HepG2 (cell line): ENCODE measurements around the gene NRL. TPM values are rescaled to one million over a fixed set of nuclear protein-coding genes. Genes with fewer than 3 reads are reported as not detected.

Experiments used
- GABPB1 ChIP-seq: IDR thresholded peaks from 2 replicates; pipeline ENCODE4 v1.6.1; 2016; ENCODE audit warnings: mild to moderate bottlenecking, missing genetic modification reagents, moderate library complexity, missing compliant biosample characterization
- IKZF4 ChIP-seq: sonication (generic); formaldehyde crosslinking; IDR thresholded peaks from 2 replicates; pipeline ENCODE4 v1.5.1; 2020; ENCODE audit warnings: borderline replicate concordance, mild to moderate bottlenecking, low read depth, missing genetic modification reagents; ENCODE audit errors: not compliant biosample characterization
- PAXIP1 ChIP-seq: sonication (generic); formaldehyde crosslinking; conservative IDR thresholded peaks from 2 replicates; pipeline ENCODE4 v1.4.0; 2020; ENCODE audit warnings: mild to moderate bottlenecking, missing genetic modification reagents, moderate library complexity
- ZNF543 ChIP-seq: sonication (generic); formaldehyde crosslinking; IDR thresholded peaks from 2 replicates; pipeline ENCODE4 v1.4.0; 2020; ENCODE audit warnings: mild to moderate bottlenecking, missing genetic modification reagents
- ZNF564 ChIP-seq: sonication (generic); formaldehyde crosslinking; IDR thresholded peaks from 2 replicates; pipeline ENCODE4 v1.8.1; 2023; ENCODE audit warnings: mild to moderate bottlenecking, missing genetic modification reagents
- ZNF567 ChIP-seq: sonication (generic); formaldehyde crosslinking; IDR thresholded peaks from 2 replicates; pipeline ENCODE4 v1.8.1; 2023; ENCODE audit warnings: mild to moderate bottlenecking, missing genetic modification reagents, borderline replicate concordance
- ZNF644 ChIP-seq: IDR thresholded peaks from 2 replicates; pipeline ENCODE4 v1.6.1; 2016; ENCODE audit warnings: low read depth
- polyA plus RNA-seq, 8 experiments: library from polyadenylated mRNA; depleted of rRNA in 3 of 8; stranded (reverse) in 7 of 8; unstranded in 1 of 8; fragments of >200 nt; fragmentation: Illumina TruSeq in 4 of 8; extraction: Trizol in 4 of 8; gene quantifications; 2 replicates each; pipeline versions ENCODE4 v1.2.1 to v1.2.3, GENCODE V29; 2011 to 2016; ENCODE audit warnings: low read depth in 4 of 8, missing spikeins in 1 of 8, mixed read lengths in 1 of 8; ENCODE audit not compliant: insufficient read depth in 1 of 8
- total RNA-seq, 5 experiments: library from RNA; depleted of rRNA; stranded (reverse); fragments of >200 nt; fragmentation: Illumina TruSeq; extraction: Trizol; gene quantifications; 2 replicates each; pipeline ENCODE4 v1.2.3, GENCODE V29; 2016; ENCODE audit warnings: low read depth in 1 of 5
- TF ChIP-seq, protein P1 (sequence below): sonication (generic); formaldehyde crosslinking; IDR thresholded peaks from 2 replicates; pipeline ENCODE4 v1.5.0; 2020; ENCODE audit warnings: mild to moderate bottlenecking, missing genetic modification reagents
- TF ChIP-seq, protein P2 (sequence below): sonication (generic); formaldehyde crosslinking; IDR thresholded peaks from 2 replicates; pipeline ENCODE4 v1.4.0; 2020; ENCODE audit warnings: missing genetic modification reagents
- TF ChIP-seq, protein P3 (sequence below), 2 experiments: sonication (generic) in 1 of 2; formaldehyde crosslinking in 1 of 2; IDR thresholded peaks; 2 replicates each; pipeline versions ENCODE4 v1.6.1 to v1.9.0; 2014 to 2022; ENCODE audit warnings: antibody characterized with exemption in 1 of 2, borderline replicate concordance in 1 of 2, inconsistent platforms in 1 of 2, low read depth in 1 of 2, missing genetic modification reagents in 1 of 2

NRL gene
- total and polyA plus RNA-seq, 2 of the 13 experiments (the other 11 are each of a cell fraction or from before 2014, with no cell fraction given): 2.5 to 4.7 TPM

GRCh38 chr14:24058260-24058950 is 56.3 kb downstream of the NRL start (continued):
- TF ChIP-seq, protein P1, sequence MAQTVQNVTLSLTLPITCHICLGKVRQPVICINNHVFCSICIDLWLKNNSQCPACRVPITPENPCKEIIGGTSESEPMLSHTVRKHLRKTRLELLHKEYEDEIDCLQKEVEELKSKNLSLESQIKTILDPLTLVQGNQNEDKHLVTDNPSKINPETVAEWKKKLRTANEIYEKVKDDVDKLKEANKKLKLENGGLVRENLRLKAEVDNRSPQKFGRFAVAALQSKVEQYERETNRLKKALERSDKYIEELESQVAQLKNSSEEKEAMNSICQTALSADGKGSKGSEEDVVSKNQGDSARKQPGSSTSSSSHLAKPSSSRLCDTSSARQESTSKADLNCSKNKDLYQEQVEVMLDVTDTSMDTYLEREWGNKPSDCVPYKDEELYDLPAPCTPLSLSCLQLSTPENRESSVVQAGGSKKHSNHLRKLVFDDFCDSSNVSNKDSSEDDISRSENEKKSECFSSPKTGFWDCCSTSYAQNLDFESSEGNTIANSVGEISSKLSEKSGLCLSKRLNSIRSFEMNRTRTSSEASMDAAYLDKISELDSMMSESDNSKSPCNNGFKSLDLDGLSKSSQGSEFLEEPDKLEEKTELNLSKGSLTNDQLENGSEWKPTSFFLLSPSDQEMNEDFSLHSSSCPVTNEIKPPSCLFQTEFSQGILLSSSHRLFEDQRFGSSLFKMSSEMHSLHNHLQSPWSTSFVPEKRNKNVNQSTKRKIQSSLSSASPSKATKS (CRISPR knock-in tag): no peak
- TF ChIP-seq ZNF567 (CRISPR knock-in tag) (peak; percentile 97; the same call in 1 of the 2 replicates), PAXIP1 (CRISPR knock-in tag) (peak; percentile 51; the same call in 1 of the 2 replicates), GABPB1 (CRISPR knock-in tag) (peak; percentile 53; the same call in 1 of the 2 replicates), ZNF543 (CRISPR knock-in tag) (peak; percentile 95; the same call in 1 of the 2 replicates), ZNF564 (no peak), IKZF4 (CRISPR knock-in tag) (peak; percentile 71), ZNF644 (CRISPR knock-in tag) (no peak)
- TF ChIP-seq, protein P2, sequence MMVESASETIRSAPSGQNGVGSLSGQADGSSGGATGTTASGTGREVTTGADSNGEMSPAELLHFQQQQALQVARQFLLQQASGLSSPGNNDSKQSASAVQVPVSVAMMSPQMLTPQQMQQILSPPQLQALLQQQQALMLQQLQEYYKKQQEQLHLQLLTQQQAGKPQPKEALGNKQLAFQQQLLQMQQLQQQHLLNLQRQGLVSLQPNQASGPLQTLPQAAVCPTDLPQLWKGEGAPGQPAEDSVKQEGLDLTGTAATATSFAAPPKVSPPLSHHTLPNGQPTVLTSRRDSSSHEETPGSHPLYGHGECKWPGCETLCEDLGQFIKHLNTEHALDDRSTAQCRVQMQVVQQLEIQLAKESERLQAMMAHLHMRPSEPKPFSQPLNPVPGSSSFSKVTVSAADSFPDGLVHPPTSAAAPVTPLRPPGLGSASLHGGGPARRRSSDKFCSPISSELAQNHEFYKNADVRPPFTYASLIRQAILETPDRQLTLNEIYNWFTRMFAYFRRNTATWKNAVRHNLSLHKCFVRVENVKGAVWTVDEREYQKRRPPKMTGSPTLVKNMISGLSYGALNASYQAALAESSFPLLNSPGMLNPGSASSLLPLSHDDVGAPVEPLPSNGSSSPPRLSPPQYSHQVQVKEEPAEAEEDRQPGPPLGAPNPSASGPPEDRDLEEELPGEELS (CRISPR knock-in tag): no peak
- TF ChIP-seq, protein P3, sequence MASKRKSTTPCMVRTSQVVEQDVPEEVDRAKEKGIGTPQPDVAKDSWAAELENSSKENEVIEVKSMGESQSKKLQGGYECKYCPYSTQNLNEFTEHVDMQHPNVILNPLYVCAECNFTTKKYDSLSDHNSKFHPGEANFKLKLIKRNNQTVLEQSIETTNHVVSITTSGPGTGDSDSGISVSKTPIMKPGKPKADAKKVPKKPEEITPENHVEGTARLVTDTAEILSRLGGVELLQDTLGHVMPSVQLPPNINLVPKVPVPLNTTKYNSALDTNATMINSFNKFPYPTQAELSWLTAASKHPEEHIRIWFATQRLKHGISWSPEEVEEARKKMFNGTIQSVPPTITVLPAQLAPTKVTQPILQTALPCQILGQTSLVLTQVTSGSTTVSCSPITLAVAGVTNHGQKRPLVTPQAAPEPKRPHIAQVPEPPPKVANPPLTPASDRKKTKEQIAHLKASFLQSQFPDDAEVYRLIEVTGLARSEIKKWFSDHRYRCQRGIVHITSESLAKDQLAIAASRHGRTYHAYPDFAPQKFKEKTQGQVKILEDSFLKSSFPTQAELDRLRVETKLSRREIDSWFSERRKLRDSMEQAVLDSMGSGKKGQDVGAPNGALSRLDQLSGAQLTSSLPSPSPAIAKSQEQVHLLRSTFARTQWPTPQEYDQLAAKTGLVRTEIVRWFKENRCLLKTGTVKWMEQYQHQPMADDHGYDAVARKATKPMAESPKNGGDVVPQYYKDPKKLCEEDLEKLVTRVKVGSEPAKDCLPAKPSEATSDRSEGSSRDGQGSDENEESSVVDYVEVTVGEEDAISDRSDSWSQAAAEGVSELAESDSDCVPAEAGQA (IDR thresholded peaks at IDR 0.05; ENCODE audit: low read depth): no peak
- TF ChIP-seq, protein P3 (CRISPR knock-in tag; IDR thresholded peaks at IDR 0.05; ENCODE audit: borderline replicate concordance): no peak
